Measurements from ENCODE around the gene SLC25A26. TPM values are rescaled to one million over a fixed set of nuclear protein-coding genes. Genes with fewer than 3 reads are reported as not detected.

Gene SLC25A26, protein sequence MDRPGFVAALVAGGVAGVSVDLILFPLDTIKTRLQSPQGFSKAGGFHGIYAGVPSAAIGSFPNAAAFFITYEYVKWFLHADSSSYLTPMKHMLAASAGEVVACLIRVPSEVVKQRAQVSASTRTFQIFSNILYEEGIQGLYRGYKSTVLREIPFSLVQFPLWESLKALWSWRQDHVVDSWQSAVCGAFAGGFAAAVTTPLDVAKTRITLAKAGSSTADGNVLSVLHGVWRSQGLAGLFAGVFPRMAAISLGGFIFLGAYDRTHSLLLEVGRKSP
- 10 to 100 TPM; 12.9 to 15.3 TPM for total RNA-seq

DNA sequence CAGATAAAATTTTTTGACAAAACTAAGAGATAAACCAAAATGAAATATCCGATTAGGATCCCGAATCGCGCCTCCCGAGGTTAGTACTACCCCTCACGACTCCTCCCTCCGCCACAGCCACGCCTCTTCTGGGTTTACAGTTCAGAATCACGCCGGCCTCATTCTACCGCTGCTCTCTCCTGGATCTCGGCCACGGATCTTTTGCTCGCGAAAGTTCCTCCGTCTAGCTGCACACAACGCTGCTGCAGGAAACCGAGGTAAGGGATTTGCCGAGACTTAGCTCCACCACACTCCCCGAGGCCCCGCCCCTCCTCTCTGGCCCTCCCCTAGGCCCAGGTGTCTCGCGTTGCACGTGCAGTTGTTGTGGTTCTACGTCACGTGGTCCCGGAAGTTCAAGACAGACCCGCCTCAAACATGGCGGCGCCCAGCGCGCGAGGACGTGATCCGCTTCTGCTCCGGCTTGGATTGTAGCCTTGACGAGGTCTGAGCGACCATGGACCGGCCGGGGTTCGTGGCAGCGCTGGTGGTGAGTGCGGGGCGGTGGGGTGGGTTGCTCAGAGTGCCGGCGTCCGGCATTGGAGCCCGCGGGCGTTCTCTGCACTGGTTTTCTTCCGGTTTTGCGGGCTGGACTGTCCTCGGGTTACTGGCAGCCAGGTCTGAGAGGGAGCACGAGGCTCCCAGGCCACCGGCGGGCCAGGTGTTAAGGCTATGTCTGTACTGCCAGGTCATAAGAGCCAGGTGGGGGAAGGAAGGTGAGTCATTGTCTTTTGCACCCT, at the start of gene SLC25A26:
Gene SLC25A26, plus strand, starts transcription at position 400 of the 776 bp plus-strand sequence. Its CDS starts 94 bp downstream, at position 494.
- H3K27me3 Mint-ChIP-seq, result peaks cover 3% of the 10 kb centered on the region
- ChIA-PET CTCF (no interaction called here), POLR2A (interaction anchor here (0.6 to 1.8 kb wide), 6 partner anchors 117 to 777 kb away, joined by 3 to 7 read pairs (median 3); partner anchors contain the start of gene KBTBD8)
- H3K27ac Mint-ChIP-seq, result peak within 1 kb of the TSS; percentile 79
- peak within 1 kb of the TSS; percentile 91 for H3K4me3 Mint-ChIP-seq
- DNase-seq, result peak; percentile 98
- peaks cover 24% of the 10 kb centered on the region for H3K36me3 Mint-ChIP-seq (ENCODE audit: low read depth)
- H3K9me3 Mint-ChIP-seq, result no peaks in the 10 kb centered on the region
- peaks cover 36% of the 10 kb centered on the region for H3K4me1 Mint-ChIP-seq

DNA sequence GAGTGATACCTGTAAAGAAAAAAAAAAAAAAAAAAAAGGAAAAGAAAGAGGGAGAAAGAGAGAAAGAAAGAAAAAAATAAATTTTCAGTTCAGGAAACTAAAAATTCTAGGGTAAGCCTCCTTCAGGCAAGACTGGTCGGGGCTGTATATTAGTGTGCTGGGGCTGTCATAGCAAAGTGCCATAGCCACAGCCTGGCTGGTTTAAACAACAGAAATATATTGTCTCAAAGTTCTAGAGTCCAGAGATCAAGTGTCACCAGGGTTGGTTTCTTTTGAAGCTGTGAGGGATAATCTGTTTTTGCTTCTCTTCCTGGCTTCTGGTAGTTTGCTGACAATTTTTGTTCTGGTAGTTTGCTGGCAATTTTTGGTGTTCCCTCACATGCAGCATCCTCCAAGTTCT, 48.4 kb upstream of the SLC25A26 start:
- no peak overlapping the region for H3K4me3 Mint-ChIP-seq
- no peak overlapping the region for H3K27ac Mint-ChIP-seq
- H3K4me1 Mint-ChIP-seq, result no peaks in the 10 kb centered on the region
- no peaks in the 10 kb centered on the region for H3K27me3 Mint-ChIP-seq
- no peaks in the 10 kb centered on the region for H3K9me3 Mint-ChIP-seq
- CTCF ChIA-PET, result no interaction called here
- POLR2A ChIA-PET, result no interaction called here
- H3K36me3 Mint-ChIP-seq (ENCODE audit: low read depth), result no peaks in the 10 kb centered on the region
- no peak for DNase-seq

DNA sequence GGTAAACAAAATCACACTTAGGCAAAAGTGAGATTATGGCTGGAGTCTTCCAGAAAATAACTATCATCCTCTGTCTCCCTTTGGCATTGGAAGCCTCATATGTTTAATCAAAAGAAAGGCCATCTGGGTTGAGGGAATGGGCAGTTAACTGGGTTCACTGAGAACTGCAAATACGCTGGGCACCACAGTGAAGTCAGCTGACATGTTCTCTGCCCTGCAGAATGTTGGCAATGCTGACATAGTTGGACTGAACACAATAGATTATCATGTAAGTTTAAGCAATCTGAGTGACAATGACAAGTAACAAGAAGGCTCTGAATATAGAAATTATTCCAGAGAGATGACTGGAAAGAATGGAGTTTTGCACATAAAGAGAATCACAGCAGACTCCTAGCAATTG, 43.8 kb upstream of the SLC25A26 start:
- Mint-ChIP-seq H3K4me1 (no peaks in the 10 kb centered on the region), H3K4me3 (no peak overlapping the region), H3K27ac (no peak overlapping the region), H3K36me3 (ENCODE audit: low read depth) (no peaks in the 10 kb centered on the region), H3K9me3 (no peaks in the 10 kb centered on the region), H3K27me3 (no peaks in the 10 kb centered on the region)
- CTCF ChIA-PET, result no interaction called here
- no peak for DNase-seq
- POLR2A ChIA-PET, result no interaction called here

DNA sequence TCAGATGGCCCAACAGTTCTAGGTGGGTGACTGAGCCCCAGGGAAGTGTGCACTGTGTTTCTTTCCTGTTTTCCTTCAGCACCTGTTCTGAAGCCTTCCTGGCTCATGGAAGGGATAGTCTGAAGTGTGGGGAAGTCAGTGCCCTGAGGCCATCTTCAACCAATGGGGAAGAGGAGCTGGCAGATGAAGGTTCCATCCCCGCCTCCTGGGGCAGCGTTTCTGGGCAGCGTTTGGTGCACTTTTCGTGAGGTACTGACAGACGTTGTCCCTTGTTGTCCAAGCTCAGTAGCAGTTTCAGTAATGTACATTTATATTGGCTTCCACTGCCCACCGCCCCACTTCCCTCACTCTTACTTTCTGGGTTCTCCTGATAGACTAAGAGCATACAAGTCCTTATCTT, 42.6 kb upstream of the SLC25A26 start:
- Mint-ChIP-seq H3K36me3 (ENCODE audit: low read depth) (no peaks in the 10 kb centered on the region), H3K27me3 (no peaks in the 10 kb centered on the region), H3K27ac (no peak overlapping the region), H3K4me1 (no peaks in the 10 kb centered on the region), H3K9me3 (no peaks in the 10 kb centered on the region), H3K4me3 (no peak overlapping the region)
- ChIA-PET CTCF (no interaction called here), POLR2A (no interaction called here)
- DNase-seq, result no peak

DNA sequence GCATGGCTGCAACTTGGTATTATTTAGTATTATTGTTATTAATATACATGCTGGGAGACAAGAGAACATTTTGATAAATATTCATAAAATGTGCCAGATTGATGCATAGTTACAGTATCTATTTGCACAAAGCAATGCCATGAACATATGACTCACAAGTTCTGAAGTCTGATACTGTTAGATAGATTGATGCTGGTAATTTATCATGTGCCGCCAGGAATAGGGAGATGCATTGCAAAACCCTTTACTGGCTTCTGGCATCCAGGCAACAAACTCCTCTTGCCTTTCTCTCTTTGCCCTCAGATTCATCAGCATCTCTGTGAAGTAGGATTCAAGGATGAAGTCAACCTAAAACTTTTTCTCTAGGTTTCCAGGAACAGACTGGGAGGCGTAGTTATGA, 41.0 kb upstream of the SLC25A26 start:
- H3K9me3 Mint-ChIP-seq, result no peaks in the 10 kb centered on the region
- H3K4me1 Mint-ChIP-seq, result no peaks in the 10 kb centered on the region
- no peaks in the 10 kb centered on the region for H3K36me3 Mint-ChIP-seq (ENCODE audit: low read depth)
- no peak for DNase-seq
- H3K4me3 Mint-ChIP-seq, result no peak overlapping the region
- POLR2A ChIA-PET, result no interaction called here
- CTCF ChIA-PET, result no interaction called here
- no peak overlapping the region for H3K27ac Mint-ChIP-seq
- no peaks in the 10 kb centered on the region for H3K27me3 Mint-ChIP-seq

DNA sequence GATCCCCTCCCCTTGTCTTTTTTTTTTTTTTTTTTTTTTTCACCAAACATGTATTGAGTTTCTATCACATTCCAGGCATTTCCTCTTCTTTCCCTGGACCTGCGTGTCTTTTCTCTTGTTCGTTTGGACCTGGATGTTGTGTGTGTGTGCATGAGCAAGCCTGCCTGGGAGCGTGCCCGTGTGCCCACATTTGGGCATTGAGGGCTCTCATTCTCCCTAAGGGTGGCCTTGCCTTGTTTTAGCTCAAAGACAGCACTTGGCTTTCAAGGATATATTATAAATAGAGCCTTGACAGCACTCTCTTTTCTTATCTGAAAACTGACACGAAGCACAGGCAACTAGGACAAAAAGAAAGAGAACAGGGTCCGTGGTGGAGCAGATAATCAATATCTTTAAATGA, 39.0 kb upstream of the SLC25A26 start:
- H3K4me3 Mint-ChIP-seq, result no peak overlapping the region
- no peak for DNase-seq
- no peak overlapping the region for H3K27ac Mint-ChIP-seq
- ChIA-PET POLR2A (no interaction called here), CTCF (interaction anchor here (0.6 kb wide), 1 partner anchor 40 kb away, joined by 3 read pairs; no protein-coding TSS in a partner anchor)
- no peaks in the 10 kb centered on the region for H3K36me3 Mint-ChIP-seq (ENCODE audit: low read depth)
- H3K27me3 Mint-ChIP-seq, result no peaks in the 10 kb centered on the region
- H3K4me1 Mint-ChIP-seq, result no peaks in the 10 kb centered on the region
- no peaks in the 10 kb centered on the region for H3K9me3 Mint-ChIP-seq

DNA sequence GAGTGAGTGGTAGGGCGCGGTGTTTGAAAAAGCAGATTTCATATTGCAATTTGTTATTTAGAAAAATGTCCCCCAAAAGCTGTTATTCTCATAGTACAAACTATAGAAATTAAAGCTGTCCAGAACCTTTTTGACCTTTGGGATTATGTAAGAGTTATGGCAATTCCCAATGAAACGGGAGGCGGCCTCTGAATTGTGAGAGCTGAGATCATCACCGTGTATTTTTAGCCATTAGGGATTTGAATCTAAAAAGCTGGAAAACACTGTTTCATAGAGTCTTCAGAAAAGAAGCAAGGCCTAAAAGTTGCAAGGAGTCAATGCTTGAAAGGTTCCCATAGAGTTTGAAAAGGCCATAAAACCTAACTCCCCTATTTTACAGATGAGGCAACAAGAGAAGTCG, 38.6 kb upstream of the SLC25A26 start:
- H3K4me1 Mint-ChIP-seq, result no peaks in the 10 kb centered on the region
- ChIA-PET POLR2A (no interaction called here), CTCF (no interaction called here)
- no peak overlapping the region for H3K27ac Mint-ChIP-seq
- H3K27me3 Mint-ChIP-seq, result no peaks in the 10 kb centered on the region
- no peak for DNase-seq
- no peak overlapping the region for H3K4me3 Mint-ChIP-seq
- no peaks in the 10 kb centered on the region for H3K36me3 Mint-ChIP-seq (ENCODE audit: low read depth)
- H3K9me3 Mint-ChIP-seq, result no peaks in the 10 kb centered on the region

DNA sequence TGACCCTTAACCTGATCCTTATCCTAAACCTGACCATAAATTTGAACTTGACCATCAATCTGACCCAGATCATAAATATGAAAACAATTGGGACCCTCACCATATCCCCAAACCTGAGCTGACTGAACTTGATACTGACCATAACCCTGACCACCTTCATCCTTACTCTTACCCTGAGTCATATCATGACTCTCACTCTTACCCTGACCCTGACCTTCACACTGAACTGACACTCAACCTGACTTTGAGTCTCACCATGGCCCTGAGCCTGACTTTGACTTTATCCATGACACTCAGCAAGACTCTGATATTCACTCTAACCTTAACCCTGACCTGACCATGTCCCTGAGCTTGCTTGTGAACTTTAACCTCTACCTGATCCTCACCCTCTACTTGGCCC, 34.3 kb upstream of the SLC25A26 start:
- no peaks in the 10 kb centered on the region for H3K36me3 Mint-ChIP-seq (ENCODE audit: low read depth)
- no peak overlapping the region for H3K27ac Mint-ChIP-seq
- POLR2A ChIA-PET, result no interaction called here

DNA sequence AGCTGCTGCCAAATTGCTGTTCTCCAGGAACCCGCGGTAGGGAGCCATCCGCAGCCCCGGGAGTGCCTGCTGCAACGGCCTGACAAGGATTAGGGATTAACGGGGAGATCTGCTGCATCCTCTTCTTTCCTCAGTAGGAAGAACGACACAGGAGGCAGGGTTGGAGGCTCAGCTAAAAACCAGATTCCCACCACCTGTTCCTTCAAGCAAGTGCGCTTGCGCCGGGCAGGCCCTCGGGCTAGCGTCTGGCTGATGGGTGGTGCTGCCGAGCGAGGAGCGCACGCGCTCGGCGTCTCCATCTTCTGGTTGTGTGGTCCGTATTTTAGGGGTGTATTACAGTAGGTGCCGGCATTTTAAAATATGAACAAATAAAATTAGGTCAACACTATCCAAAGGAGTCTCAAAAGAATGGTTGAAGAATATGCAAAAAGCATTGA, 25.4 kb upstream of the SLC25A26 start:
- no peak for DNase-seq
- Mint-ChIP-seq H3K4me3 (no peak overlapping the region), H3K4me1 (peaks cover 2% of the 10 kb centered on the region), H3K27ac (no peak overlapping the region), H3K36me3 (ENCODE audit: low read depth) (no peaks in the 10 kb centered on the region), H3K27me3 (peaks cover 25% of the 10 kb centered on the region), H3K9me3 (no peaks in the 10 kb centered on the region)
- CTCF ChIA-PET, result no interaction called here
- POLR2A ChIA-PET, result no interaction called here

More for the DNA sequence above, 34.3 kb upstream of the SLC25A26 start:
- CTCF ChIA-PET, result no interaction called here
- Mint-ChIP-seq H3K27me3 (no peaks in the 10 kb centered on the region), H3K9me3 (no peaks in the 10 kb centered on the region), H3K4me1 (no peaks in the 10 kb centered on the region), H3K4me3 (no peak overlapping the region)
- DNase-seq, result no peak

DNA sequence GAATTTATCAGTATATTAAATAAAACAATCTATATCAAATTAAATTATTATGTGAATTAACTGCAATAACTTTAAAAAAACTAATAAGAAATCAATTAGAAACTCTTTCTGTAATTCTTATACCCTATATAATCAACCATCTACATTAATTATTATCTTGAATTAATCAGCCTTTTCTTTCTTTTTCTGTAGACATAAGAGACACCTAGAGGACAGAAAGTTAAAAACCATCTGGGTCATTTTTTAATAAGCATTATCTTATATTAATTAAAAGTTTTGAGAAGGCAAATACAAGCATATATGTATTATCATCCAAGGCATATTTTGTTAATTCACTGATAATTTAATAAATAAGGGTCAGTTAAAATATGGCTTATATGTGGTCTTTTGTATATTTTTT, 24.2 kb upstream of the SLC25A26 start:
- ChIA-PET POLR2A (no interaction called here), CTCF (no interaction called here)
- peaks cover 28% of the 10 kb centered on the region for H3K27me3 Mint-ChIP-seq
- H3K27ac Mint-ChIP-seq, result no peak overlapping the region
- no peak overlapping the region for H3K4me3 Mint-ChIP-seq
- no peak for DNase-seq
- peaks cover 2% of the 10 kb centered on the region for H3K4me1 Mint-ChIP-seq
- no peaks in the 10 kb centered on the region for H3K9me3 Mint-ChIP-seq
- H3K36me3 Mint-ChIP-seq (ENCODE audit: low read depth), result no peaks in the 10 kb centered on the region

DNA sequence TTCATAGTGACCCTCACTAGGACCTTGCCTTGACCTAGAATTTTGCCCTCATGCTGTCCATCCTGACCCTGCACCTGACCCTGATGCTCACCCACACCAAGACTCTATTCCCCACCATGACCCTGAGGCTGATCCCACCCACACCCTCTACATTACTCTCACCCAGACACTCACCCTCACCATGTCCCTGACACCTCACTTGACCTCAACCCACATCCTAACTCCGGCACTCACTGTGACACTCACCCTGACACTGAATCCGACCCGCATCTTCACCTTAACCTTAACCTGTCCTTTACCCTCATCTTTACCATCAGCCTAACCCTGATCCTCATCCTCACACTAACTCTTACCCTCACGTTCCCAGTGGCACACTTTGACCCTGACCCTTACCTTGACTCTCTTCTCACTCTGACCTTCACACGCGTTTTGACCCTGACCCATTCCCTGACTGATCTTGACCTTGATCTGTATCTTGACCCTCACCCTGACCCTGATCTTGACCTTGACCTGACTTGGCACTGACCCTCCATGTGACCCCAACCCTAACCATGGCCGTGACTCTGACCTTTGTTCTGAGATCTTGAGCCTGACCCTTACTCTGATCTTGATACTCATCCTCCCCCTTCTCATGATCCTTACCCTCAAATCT, 22.2 kb upstream of the SLC25A26 start:
- DNase-seq, result no peak
- CTCF ChIA-PET, result no interaction called here

DNA sequence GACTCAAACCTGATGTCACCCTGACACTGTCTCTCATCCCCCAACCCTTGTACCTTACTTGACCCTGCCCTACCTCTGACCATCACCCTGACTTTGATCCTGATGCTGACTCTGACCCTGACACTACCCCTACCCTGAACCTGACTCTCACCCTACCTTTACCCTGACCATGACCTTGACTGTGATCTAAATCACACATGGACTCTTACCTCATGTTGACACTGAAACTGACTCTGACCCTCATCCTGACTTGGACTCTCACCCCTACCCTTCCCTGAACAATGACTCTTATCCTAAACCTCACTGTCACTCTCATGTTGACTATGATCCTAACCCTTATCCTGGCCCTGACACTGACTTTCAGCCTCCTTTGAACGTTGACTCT, 21.7 kb upstream of the SLC25A26 start:
- H3K27me3 Mint-ChIP-seq, result peaks cover 30% of the 10 kb centered on the region
- no peaks in the 10 kb centered on the region for H3K36me3 Mint-ChIP-seq (ENCODE audit: low read depth)
- peaks cover 2% of the 10 kb centered on the region for H3K4me1 Mint-ChIP-seq

More for the DNA sequence above, 22.2 kb upstream of the SLC25A26 start:
- Mint-ChIP-seq H3K36me3 (ENCODE audit: low read depth) (no peaks in the 10 kb centered on the region), H3K4me1 (peaks cover 2% of the 10 kb centered on the region), H3K4me3 (no peak overlapping the region), H3K9me3 (no peaks in the 10 kb centered on the region), H3K27me3 (peaks cover 32% of the 10 kb centered on the region), H3K27ac (no peak overlapping the region)
- POLR2A ChIA-PET, result no interaction called here

DNA sequence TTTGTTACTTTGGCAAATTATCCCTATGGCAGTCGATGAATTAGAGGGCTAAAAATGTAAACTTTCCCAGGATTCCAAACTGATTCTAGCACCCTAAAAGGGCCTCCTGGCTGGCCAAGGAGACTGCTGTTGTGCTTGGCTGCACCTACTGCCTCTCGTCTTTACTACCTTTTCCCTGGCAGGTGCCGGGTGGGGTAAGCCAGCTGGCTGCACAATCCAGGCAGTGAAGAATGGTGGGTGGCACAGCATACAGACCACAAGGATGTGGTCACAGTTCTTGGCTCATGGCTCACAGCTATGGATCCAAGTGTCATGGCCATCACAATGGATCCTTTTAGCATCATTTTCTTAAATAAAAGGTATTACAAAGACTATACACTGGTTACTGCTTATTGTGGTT, 20.7 kb upstream of the SLC25A26 start:
- Mint-ChIP-seq H3K9me3 (no peaks in the 10 kb centered on the region), H3K36me3 (ENCODE audit: low read depth) (no peaks in the 10 kb centered on the region), H3K4me1 (peaks cover 2% of the 10 kb centered on the region), H3K4me3 (no peak overlapping the region), H3K27ac (no peak overlapping the region), H3K27me3 (peaks cover 27% of the 10 kb centered on the region)
- DNase-seq, result no peak
- ChIA-PET POLR2A (no interaction called here), CTCF (interaction anchor here (0.5 kb wide), 1 partner anchor 494 kb away, joined by 5 read pairs; no protein-coding TSS in a partner anchor)

More for the DNA sequence above, 21.7 kb upstream of the SLC25A26 start:
- POLR2A ChIA-PET, result no interaction called here
- Mint-ChIP-seq H3K4me3 (no peak overlapping the region), H3K9me3 (no peaks in the 10 kb centered on the region), H3K27ac (no peak overlapping the region)
- no peak for DNase-seq
- CTCF ChIA-PET, result no interaction called here

Measured in activated CD4-positive, alpha-beta memory T cell treated with anti-CD3 and anti-CD28 coated beads, Interleukin-2, amount 10 ng/mL, durations not matched to agents 7 days and 5 days (primary cell).